ENCODE data around the gene DPF1.

The DPF1 gene

GRCh38 chr19:38168637-38169036, 55.4 kb downstream of the DPF1 start:
- no peak overlapping the region for H3K27ac ChIP-seq
- TF ChIP-seq CTCF (IDR thresholded peaks at IDR 0.05), result no peak
- no peak for TF ChIP-seq ZFX (IDR thresholded peaks at IDR 0.05; ENCODE audit: borderline replicate concordance)

GRCh38 chr19:38165335-38165734, 58.7 kb downstream of the DPF1 start:
- TF ChIP-seq CTCF (IDR thresholded peaks at IDR 0.05) (no peak), ZFX (IDR thresholded peaks at IDR 0.05; ENCODE audit: borderline replicate concordance) (no peak)
- H3K27ac ChIP-seq, result no peak overlapping the region

GRCh38 chr19:38164526-38164925, 59.5 kb downstream of the DPF1 start:
- H3K27ac ChIP-seq, result no peak overlapping the region

GRCh38 chr19:38163419-38164290, 60.4 kb downstream of the DPF1 start:
- TF ChIP-seq ZFX (IDR thresholded peaks at IDR 0.05; ENCODE audit: borderline replicate concordance), result no peak
- no peak for TF ChIP-seq CTCF (IDR thresholded peaks at IDR 0.05)
- H3K27ac ChIP-seq, result no peak overlapping the region

More at GRCh38 chr19:38164526-38164925, 59.5 kb downstream of the DPF1 start:
- TF ChIP-seq ZFX (IDR thresholded peaks at IDR 0.05; ENCODE audit: borderline replicate concordance) (no peak), CTCF (IDR thresholded peaks at IDR 0.05) (no peak)

- no peak overlapping the region for H3K27ac ChIP-seq
- no peak for TF ChIP-seq ZFX (IDR thresholded peaks at IDR 0.05; ENCODE audit: borderline replicate concordance)
- TF ChIP-seq CTCF (IDR thresholded peaks at IDR 0.05), result no peak
Measured at GRCh38 chr19:38162632-38163031, 61.4 kb downstream of the DPF1 start.

- TF ChIP-seq CTCF (IDR thresholded peaks at IDR 0.05) (no peak), ZFX (IDR thresholded peaks at IDR 0.05; ENCODE audit: borderline replicate concordance) (no peak)
- H3K27ac ChIP-seq, result no peak overlapping the region
Measured at GRCh38 chr19:38162094-38162493, 61.9 kb downstream of the DPF1 start.

Data from 22Rv1 (cell line).